GM12874 (cell line): ENCODE measurements around the gene DEPDC5.
A peak's percentile ranks its signal among the peaks of the same experiment; 100 is the strongest.

ENCODE experiments used
- CTCF ChIP-seq: IDR thresholded peaks from 2 replicates; pipeline ENCODE4 v1.5.1; 2011; ENCODE audit warnings: low read depth, mild to moderate bottlenecking, control low read depth, low read length, moderate library complexity; ENCODE audit not compliant: insufficient read depth

Gene DEPDC5

GRCh38 chr22:31839986-31840385, 86.2 kb downstream of the DEPDC5 start:
- TF ChIP-seq CTCF = no peak

- no peak for TF ChIP-seq CTCF
Observed at GRCh38 chr22:31840585-31840984, 86.8 kb downstream of the DEPDC5 start.

GRCh38 chr22:31841078-31841827, 87.4 kb downstream of the DEPDC5 start:
- no peak for TF ChIP-seq CTCF

GRCh38 chr22:31843526-31843925, 89.7 kb downstream of the DEPDC5 start:
- TF ChIP-seq CTCF = no peak

- no peak for TF ChIP-seq CTCF
Observed at GRCh38 chr22:31844941-31845340, 91.1 kb downstream of the DEPDC5 start.

GRCh38 chr22:31846161-31847115, 92.6 kb downstream of the DEPDC5 start:
- peak; percentile 47; the same call in 1 of the 2 replicates for TF ChIP-seq CTCF

- no peak for TF ChIP-seq CTCF
Observed at GRCh38 chr22:31848411-31848810, 94.6 kb downstream of the DEPDC5 start.
